SHP77 (cell line): ENCODE results near the gene UPF1.

ENCODE experiments used
- DNase-seq, 2 experiments: peaks; one replicate each; lab custom pipeline; 2025; lab: John Stamatoyannopoulos, UW

Gene UPF1

GRCh38 chr19:18831524-18832305 lies at the start of gene UPF1:
TSS of gene UPF1 (plus strand) at chr19:18831959. CDS start at chr19:18832210, 251 bp downstream.
- DNase-seq = peak; percentile 83 to 91

DNA sequence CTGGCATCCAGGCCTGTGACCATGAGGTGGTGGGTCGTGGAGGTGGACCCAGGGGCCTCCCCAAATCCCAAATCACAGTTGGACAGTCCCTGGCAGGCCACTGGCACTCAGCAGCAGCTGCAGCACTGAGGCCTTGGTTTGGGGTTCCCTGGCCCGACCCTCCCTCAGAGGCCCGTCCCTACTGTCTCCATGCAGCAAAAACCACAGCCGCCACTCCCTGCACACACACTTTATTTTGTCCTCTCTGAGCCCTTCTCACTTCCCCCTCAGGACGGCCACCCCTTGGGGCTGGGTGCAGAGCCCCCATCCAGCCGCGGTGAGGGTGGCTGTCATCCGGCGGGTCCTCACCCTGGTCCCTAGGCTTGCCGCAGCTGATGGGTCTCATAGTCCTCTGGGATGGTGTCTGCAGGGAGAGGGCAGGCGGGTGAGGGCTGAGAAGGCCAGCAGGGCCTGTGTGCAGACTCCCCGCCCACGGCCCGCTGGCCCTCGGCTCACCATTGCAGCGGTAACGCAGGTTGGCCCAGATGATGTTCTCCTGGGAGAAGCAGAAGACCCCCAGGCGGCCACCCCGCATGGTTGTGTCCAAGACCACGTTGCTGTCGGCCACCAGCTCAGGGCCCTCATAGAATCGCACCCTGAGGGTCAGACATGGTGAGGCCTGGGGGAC lies 49.1 kb upstream of the UPF1 start:
- no peak for DNase-seq

DNA sequence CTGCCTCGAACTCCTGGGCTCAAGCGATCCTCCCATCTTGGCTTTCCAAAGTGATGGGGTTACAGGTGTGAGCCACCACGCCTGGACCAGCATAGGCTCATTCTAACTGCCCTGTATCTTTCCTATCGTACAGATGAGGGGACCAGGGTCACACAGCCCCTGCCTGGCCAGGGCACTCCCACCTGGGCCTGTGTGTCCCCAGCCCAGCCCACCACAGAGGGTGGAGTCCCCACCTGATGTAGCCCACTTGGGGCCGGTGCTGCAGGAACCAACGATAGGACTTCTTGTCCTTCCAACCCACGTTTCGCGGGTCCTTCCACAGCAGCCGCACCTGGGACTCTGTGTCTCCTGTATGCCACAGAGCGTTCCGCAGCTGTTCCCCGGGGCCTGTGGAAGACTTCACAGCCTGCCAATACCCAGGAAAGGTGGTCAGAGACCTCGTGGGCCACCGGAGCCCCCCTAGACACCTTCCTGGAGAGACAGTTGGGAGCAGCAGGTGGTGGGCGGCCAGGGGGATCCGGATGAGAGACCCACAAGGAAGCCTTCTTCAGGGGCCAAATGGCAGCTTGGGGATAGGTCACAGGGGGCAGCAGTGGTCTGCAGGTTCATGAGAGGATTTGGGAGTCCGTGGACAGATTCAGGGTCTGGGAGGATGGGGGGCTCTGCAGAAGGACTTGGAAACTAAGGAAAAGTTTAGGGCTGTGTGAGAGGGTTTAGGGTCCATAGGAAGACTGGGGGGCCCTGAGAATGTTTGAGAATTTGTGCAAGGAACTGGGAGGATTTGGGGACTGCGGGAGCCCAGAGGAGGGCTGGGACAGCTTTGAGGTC lies 47.6 kb upstream of the UPF1 start:
- DNase-seq = no peak

GRCh38 chr19:18784786-18785120 lies 47.0 kb upstream of the UPF1 start:
- DNase-seq = no peak

DNA sequence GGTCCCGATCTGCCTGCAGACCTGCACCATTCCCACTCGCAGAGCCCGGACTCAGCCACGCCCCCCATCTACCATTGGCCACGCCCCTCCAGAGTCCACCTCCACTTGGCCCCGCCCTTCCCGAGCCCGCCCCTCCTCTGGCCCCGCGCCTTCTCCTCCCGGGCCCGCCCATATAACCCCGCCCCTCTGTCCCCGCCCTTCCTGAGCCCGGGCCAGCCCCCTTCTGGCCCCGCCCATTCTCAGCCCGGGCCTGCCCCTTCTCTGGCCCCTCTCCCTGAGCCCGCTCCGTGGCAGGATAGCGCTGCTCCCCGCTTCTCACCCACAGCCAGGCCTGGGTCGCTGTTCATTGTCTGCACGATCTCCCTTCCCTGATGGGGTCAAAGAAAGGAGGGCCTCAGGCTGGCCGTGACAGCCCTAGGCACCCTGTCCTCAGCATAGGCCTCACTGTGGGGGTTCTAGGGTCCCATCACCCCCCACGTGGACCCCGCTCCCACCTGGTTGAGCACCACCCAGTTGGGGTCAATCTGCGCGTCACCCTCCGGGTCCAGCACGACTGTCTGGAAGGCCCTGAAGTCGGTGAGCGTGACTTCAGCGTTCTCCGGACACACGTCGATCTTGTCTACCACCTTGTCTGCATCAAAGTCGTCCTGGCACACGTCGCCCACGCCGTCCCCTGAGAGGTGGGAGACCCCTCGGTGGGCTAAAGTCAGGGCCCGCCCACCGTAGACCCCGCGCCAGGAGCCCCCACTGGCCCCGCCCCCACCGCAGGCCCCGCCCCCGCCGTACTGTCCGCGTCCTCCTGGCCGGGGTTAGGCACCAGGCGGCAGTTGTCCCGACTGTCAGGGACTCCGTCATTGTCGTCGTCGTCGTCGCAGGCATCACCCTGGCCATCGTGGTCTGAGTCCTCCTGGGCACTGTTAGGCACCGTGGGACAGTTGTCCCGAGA lies 46.3 kb upstream of the UPF1 start:
- DNase-seq = peak; percentile 47 to 62

DNA sequence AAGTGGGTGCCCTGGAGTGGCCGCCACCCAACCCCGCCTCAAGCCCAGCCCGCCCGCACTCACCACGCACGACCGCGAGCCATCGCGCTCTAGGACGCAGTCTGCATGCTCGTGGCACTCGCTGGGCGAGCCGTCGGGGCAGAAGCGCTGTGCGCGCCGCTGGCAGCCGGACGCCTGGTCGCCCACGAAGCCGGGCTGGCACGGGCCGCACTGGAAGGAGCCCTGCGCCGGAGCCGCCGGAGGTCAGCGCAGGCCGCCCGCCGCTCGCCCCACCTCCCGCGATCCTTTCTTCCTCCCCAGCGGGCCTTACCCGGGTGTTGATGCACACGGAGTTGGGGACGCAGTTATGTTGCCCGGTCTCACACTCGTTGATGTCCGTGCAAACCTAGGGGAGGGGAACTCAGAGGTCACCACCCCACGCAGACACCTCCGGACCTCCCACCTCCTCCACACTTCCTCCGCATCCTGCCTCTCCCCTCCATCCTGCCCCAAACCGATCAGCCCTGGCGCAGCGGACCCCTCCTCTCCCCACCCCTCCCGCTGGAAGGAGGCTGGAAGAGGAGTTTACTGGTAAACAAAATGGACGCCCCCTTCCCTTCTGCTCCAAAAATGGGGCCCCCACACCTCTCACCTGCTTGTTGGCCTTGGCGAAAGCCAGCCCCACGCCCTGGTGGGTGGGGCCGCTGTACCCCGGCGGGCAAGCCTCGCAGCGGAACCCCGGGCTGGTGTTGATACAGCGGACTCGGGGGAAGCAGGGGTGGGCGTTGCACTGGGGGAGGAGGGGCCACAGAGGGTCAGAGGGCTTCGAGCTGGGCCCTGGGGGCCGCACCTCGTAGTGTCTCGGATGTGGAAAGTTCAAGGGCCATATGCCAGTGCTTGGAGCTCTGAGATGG lies 43.0 kb upstream of the UPF1 start:
- no peak for DNase-seq

DNA sequence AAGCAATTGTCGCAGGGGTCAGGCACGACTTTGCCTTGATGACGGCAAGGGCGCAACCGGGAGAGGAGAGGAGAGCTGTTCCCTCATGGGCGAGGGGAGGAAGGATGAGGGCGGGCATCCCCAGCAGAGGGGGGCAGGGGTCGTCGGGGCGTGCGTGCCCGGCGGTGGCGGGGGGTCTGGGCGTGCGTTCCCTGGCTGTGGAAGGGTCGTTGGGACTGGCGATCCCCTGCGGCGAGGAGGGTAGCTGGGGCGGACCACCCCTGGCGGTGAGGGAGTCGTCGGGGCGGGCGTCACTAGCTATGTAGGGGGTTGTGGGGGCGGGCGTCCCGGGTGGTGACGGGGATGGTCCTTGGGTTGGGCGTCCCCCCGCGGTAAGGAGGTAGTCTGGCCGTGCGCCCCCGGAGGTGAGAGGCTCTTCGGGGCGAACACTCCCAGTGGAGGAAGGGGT lies 42.3 kb upstream of the UPF1 start:
- DNase-seq = no peak

DNA sequence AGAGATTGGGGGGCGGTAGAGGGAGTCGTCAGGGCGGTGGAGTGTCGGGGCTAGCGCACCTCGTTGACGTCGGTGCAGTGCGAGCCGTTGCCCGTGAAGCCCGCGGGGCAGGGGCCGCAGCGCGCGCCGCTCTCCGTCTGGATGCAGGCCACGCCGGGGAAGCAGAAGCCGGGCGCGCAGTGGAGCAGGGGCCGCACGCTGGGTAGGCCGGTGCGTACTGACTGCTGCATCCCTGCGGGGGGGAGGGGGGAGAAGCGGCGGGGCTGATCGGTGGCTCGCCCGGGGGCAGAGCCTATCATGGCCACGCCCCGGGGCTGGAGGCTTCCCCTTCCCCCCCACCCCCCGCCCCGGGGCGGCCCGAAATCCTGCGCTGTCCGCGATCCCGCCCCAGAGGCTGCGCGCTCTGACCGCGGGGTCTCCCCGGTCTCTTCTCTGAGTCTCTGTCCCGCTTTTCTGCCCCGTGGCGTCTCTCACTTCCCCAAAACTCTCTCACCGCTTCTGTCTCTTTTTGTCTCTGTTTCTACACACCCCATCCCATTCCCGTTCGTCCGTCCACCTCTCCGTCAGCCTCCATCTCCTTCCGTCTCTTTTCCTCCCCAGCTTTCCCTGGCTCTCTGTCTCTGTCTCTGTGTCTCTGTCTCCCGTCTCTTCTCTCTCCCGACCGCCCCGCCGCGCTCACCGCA lies 41.7 kb upstream of the UPF1 start:
- no peak for DNase-seq

DNA sequence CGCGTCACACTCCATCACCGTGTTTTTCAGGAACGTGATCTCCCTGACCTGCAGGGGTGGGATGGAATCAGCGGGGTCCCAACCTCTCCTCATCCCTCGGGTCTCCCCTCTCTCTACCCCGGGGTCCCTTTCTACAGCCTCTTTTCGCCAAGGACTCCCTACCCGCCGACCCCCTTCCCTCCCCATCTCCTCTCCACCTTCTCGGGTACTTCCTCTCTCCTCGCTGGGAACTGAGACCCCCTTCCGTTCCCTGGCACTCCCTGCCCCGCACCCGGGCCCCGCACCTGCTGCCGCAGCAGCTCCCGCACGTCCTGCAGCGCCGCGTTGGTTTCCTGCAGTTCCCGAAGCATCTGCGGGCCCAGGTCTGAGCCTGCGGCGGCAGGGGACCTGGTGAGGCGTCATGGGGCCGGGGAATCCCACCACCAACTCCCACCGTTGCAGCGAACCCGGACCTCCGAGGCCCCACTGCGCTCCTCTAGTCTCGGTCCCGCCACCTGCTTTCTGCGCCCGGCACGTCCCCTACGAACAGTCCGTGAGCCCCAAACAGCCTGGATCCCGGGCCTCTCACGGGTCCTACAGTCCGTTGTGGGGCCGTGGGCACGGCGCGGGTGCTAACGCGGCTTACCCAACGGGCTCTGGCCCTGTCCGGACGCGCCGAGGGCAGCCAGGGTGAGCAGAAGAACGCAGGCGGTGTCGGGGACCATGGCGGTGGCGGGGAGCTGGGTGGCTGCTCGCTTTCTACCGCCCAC lies 41.0 kb upstream of the UPF1 start, which contains the start of gene COMP:
TSS of gene COMP (minus strand) at position 740 of the 749 bp plus-strand sequence. CDS start at position 704, 36 bp downstream.
- no peak for DNase-seq

DNA sequence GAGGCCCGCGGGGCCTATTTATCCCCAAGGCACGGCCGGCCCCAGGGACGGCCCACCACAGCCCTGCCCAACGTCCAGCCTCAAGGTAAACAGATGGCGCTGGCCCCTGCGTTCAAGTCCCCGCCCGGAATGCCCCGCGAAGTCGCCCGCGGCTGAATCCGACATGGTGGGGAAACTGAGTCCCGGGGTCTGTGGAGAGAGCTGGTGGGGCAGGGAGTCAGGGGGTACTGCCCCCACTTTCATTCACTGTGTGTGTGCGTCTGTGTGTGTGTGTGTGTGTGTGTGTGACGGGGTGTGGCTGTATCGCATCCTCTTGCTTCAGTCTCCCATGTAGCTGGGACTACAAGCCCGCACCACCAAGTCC lies 40.5 kb upstream of the UPF1 start:
- no peak for DNase-seq

- DNase-seq = no peak
Observed at GRCh38 chr19:18792661-18793060, 39.1 kb upstream of the UPF1 start.

GRCh38 chr19:18793144-18794028 lies 38.4 kb upstream of the UPF1 start:
- DNase-seq = no peak

- no peak for DNase-seq
Observed at GRCh38 chr19:18794029-18794313, 37.8 kb upstream of the UPF1 start.

DNA sequence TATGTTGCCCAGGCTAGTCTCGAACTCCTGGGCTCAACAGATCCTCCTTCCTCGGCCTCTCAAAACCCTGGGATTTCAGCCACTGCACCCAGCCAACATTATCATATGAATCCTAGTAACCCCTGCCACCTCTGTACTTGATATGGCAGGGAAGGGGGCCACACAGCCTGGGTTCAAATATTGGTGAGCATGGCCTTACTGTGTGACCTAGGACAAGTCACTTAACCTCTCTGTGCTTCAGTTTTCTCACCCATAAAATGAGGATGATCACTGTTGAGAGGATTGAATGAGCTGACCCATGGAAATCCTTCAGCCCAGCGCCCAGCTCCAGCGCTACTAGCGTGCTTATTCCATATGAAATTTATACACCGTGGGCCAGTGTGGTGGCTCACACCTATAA lies 37.1 kb upstream of the UPF1 start:
- DNase-seq = no peak

DNA sequence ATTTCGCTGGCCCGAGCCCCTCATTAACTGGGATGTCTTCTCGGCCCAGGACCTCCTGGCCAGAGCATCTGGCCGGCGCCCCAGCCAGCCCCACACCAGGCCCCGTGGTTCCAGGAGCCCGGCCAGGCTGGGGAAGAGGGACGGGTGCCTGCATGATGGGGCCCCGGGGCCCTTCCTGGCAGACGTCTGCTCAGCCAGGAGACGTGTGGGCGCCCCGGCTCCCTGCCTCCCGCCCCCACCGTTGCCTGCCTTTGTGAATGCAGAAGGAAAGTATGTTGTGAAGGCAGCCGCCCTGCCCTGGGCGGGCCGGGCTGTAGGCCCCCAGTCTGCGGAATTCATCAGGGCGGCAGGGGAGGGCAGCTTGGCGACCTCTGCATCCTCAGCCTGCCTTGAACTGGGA lies 36.2 kb upstream of the UPF1 start:
- no peak for DNase-seq

DNA sequence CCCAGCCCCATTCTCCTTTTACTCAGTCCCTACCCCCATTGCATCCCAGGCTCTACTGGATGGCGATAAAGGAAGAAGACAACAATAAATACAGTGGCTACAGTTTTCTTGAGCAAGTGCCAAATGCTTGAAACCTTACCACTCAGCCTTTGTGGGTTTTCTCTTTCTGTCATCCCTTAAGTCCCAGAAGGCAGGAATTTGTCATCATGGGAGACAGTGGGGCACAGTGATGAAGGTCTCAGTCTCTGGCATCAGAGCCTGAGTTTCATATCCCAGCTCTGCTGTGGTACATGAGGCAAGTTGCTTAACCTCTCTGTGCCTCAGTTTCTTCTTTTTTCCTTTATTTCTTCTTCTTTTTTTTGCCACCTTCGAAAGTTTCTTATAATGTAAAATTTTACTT lies 35.5 kb upstream of the UPF1 start:
- no peak for DNase-seq

DNA sequence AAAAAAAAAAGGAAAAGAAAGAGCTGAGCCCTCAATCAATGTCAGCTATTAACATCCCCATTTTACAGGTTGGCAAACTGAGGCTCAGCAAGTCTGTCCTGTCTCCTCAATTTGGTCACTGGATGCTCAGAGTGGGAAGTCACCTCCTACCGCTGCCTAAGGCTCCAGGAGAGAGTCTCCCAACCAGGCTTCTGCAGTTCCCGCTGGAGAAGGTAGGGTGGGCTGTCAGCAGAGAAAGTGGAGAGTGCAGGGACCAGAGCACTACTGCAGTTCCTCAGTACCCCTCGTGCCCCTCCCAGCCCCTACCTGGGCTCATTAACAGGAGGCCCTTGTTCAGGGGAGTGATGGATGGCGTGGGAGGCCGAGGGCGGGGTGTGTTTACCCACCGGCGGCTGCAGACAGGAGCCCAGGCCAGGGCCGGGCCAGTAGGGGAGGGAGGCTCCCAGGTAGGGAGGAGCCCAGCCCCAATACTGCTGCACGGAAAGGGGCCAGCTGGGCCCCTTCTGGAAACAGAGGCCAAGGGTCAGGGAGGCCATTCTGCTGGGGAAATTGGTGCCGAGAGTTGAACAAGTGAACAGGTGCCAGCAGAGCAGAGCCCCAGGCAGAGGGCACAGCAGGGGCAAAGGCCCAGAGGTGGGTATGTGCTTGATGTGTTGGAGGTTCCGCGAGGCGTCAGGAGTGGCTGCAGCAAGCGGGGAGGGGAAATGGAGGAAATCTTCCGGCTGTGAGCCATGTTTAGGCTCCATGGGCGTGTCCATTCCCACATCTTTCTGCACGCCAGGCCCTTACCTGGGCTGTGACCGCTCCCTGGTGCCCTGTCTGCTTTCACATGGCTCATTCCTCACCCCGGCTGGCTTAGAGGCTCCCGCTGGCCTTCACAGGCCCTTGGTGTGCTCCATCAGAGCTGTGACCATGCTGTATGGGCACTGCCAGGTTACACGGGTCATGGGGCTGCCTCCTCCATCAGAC lies 33.1 kb upstream of the UPF1 start:
- DNase-seq = peak in 1 of 2 experiments; percentile 21
